ENCODE results near the gene MTMR11.

- TF ChIP-seq, protein P1, sequence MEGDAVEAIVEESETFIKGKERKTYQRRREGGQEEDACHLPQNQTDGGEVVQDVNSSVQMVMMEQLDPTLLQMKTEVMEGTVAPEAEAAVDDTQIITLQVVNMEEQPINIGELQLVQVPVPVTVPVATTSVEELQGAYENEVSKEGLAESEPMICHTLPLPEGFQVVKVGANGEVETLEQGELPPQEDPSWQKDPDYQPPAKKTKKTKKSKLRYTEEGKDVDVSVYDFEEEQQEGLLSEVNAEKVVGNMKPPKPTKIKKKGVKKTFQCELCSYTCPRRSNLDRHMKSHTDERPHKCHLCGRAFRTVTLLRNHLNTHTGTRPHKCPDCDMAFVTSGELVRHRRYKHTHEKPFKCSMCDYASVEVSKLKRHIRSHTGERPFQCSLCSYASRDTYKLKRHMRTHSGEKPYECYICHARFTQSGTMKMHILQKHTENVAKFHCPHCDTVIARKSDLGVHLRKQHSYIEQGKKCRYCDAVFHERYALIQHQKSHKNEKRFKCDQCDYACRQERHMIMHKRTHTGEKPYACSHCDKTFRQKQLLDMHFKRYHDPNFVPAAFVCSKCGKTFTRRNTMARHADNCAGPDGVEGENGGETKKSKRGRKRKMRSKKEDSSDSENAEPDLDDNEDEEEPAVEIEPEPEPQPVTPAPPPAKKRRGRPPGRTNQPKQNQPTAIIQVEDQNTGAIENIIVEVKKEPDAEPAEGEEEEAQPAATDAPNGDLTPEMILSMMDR (IDR thresholded peaks at IDR 0.05; ENCODE audit: poor library complexity), result no peak
- no peak for TF ChIP-seq EZH2 (IDR thresholded peaks at IDR 0.05; ENCODE audit: borderline replicate concordance)
Measured at GRCh38 chr1:149932474-149932873, 4.2 kb downstream of the MTMR11 start.
